ENCODE results near the gene OXTR. TPM values are rescaled to one million over a fixed set of nuclear protein-coding genes. Genes with fewer than 3 reads are reported as not detected.
"Not testable (repeated sequence)": the region's sequence is repeated elsewhere in the genome, so short reads cannot be mapped to it uniquely, and the experiment has no call there.

Gene OXTR
- total RNA-seq, 3 donors from 2014 or later = 0.25 to 1.2 (median 0.41) TPM

DNA sequence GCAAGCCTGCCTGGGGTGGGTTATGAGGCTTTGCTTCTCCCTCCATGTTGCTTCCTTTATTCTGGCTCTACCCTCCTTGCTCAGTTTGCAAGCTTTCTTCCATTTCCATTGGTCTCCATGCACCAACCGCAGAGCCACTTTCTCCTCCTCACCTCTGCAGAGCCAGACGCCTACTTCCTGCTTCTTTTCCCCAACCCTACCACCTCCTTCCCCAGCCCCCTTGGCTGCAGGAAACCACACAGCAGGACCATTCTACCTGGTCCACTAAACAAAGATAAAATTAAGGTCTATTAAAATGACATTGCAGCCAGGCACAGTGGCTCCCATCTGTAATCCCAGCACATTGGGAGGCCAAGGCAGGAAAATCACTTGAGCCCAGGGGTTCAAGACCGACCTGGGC lies 45.8 kb downstream of the OXTR start:
- Mint-ChIP-seq H3K4me3 (no peak overlapping the region), H3K36me3 (ENCODE audit: insufficient read depth) (no peaks in the 10 kb centered on the region), H3K9me3 (peaks cover 10% of the 10 kb centered on the region), H3K27me3 (ENCODE audit: low read depth) (no peaks in the 10 kb centered on the region), H3K4me1 (ENCODE audit: low read depth) (no peaks in the 10 kb centered on the region)
- no peak for ATAC-seq
- no peak for DNase-seq

DNA sequence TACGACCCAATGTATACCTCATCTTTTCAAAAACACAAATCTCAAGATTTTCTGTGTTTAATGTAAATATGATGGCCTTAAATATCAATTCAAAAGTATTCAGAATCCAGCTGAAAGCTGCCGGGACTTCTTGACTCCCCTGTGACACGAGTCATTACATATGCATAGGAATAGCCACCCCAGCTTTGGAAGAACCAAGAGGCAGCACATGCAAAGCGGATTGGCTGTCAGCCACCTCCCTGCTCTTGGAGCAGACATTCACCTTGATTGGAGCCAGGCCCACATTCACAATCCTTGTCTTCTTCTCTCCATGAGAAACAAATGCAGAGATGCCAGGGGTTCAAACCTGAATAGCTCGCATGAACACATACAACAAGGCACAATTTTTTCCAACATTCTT lies 46.6 kb downstream of the OXTR start:
- H3K27me3 Mint-ChIP-seq (ENCODE audit: low read depth) = no peaks in the 10 kb centered on the region
- DNase-seq = no peak
- H3K36me3 Mint-ChIP-seq (ENCODE audit: insufficient read depth) = no peaks in the 10 kb centered on the region
- H3K4me3 Mint-ChIP-seq = no peak overlapping the region
- H3K4me1 Mint-ChIP-seq (ENCODE audit: low read depth) = no peaks in the 10 kb centered on the region
- H3K9me3 Mint-ChIP-seq = peaks cover 10% of the 10 kb centered on the region
- no peak for ATAC-seq

DNA sequence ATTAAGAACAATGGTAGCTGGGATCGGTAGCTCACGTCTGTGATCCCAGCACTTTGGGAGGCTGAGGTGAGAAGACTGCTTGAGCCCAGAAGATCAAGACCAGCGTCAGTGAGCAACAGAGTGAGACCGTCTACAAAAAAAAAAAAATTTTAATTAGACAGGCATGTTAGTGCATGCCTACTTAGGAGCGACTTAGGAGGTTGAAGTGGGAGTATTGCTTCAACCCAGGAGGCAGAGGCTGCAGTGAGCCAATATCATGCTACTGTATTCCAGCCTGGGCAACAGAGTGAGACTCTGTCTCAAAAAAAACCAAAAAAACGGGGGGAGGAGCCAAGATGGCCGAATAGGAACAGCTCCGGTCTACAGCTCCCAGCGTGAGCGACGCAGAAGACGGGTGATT lies 53.7 kb downstream of the OXTR start:
- H3K4me1 Mint-ChIP-seq (ENCODE audit: low read depth); H3K27me3 Mint-ChIP-seq (ENCODE audit: low read depth); H3K4me3 Mint-ChIP-seq: not testable (repeated sequence)

DNA sequence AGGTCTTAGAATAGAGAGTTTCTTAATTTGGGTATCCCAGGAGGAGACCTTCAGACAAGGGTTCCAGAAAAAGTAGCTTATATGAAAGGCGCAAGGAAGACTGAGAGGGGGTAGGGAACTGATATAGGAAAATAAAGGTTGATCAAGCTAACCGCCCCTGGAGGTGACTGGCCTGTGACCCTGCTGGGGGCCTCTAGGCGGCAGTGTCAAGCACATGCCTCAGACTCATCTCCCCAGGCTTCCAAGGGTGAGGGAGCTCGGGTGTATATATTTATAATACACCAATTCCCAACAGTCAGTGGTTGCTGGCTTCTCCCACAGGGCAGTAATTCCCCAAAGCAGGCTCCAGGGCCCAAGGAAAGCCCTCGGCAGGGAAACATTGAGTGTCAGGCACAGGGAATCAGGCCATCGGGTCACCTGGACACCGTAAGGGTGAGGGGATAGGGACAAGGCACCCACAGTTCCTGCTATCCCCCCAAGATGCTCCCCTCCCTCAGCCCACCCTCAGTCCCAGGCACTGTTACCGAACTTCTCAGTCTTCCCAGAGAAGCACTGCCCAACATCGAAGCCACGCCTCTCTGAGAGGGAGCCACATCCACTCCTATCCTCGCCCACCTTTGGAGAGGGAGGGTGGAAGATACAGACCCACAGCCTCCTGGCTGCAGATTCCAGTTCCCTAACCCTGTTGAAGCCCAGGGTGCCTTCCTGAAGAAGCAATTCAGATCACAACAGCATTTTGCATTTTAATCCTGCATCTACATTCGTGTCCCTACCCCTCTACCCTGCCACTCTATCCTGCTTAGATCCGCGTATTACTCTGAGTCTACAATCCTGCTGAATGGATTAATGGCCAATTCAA lies 55.3 kb downstream of the OXTR start:
- ATAC-seq (no peak), DNase-seq (no peak)
- Mint-ChIP-seq H3K27me3 (ENCODE audit: low read depth) (peaks cover 3% of the 10 kb centered on the region), H3K9me3 (no peaks in the 10 kb centered on the region), H3K4me1 (ENCODE audit: low read depth) (no peaks in the 10 kb centered on the region), H3K36me3 (ENCODE audit: insufficient read depth) (no peaks in the 10 kb centered on the region), H3K4me3 (no peak overlapping the region)

More for the DNA sequence above, 53.7 kb downstream of the OXTR start:
- H3K9me3 Mint-ChIP-seq; DNase-seq; H3K36me3 Mint-ChIP-seq (ENCODE audit: insufficient read depth); ATAC-seq: not testable (repeated sequence)

DNA sequence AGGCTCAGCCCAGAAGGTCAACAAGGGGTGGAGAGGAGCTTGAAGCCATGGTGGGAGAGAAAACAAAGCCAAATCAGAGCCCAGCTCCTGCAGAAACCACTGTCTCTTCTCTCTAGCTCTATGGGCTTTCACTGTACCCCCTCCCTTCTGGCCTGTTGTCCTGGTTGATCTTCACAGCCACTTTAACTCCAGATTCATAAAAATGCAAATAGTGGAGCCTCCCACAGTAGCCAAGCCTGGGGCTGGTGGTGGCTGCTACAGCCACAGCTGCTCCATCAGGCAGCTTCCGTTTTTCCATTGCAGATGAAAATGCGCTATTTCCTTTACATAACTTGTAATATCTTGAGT lies 56.5 kb downstream of the OXTR start:
- Mint-ChIP-seq H3K9me3 (no peaks in the 10 kb centered on the region), H3K27me3 (ENCODE audit: low read depth) (peaks cover 3% of the 10 kb centered on the region), H3K36me3 (ENCODE audit: insufficient read depth) (no peaks in the 10 kb centered on the region), H3K4me3 (no peak overlapping the region), H3K4me1 (ENCODE audit: low read depth) (no peaks in the 10 kb centered on the region)
- ATAC-seq (no peak), DNase-seq (no peak)

DNA sequence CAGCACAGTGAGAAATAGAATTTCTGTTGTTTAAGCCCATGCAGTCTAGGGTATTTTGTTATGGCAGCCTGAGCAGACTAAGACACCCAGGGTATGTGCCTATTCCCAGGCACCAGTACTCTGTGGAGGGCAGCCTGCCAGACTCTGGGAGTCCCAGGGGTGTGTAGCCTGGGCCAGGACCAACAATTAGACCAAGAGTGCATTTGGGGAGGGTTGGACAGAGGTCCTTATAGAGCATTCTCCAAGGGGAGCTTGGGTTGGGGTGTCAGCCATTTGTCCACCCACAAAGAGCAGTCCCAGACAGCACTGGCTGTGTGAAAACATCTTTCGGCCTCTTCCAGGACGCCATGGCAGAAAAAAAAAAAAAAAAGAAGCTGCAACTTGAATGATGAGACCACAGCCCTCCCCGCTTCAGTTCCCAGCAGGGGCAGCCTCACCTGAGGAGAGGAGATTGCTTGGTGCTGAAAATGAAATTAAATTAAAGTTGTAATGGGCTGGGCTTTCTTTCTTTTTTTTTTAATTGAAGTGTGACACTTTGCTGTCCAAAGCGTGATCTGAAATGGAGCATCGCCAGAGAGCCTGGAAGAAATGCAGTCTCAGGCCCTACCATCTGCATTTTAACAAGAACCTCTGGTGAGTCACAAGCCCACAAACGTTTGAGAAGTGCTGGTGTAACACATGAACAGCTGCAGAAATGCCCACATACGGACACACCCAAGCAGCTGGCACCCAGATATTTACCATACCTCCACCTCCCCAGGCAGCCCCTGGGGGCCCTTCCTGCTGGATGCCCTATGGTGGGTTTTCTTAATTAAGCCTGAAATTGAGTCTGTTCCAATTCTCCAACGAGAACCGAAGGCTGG lies 57.1 kb downstream of the OXTR start:
- Mint-ChIP-seq H3K36me3 (ENCODE audit: insufficient read depth) (no peaks in the 10 kb centered on the region), H3K9me3 (no peaks in the 10 kb centered on the region), H3K27me3 (ENCODE audit: low read depth) (peaks cover 3% of the 10 kb centered on the region), H3K4me1 (ENCODE audit: low read depth) (no peaks in the 10 kb centered on the region), H3K4me3 (no peak overlapping the region)
- ATAC-seq (no peak), DNase-seq (no peak)

DNA sequence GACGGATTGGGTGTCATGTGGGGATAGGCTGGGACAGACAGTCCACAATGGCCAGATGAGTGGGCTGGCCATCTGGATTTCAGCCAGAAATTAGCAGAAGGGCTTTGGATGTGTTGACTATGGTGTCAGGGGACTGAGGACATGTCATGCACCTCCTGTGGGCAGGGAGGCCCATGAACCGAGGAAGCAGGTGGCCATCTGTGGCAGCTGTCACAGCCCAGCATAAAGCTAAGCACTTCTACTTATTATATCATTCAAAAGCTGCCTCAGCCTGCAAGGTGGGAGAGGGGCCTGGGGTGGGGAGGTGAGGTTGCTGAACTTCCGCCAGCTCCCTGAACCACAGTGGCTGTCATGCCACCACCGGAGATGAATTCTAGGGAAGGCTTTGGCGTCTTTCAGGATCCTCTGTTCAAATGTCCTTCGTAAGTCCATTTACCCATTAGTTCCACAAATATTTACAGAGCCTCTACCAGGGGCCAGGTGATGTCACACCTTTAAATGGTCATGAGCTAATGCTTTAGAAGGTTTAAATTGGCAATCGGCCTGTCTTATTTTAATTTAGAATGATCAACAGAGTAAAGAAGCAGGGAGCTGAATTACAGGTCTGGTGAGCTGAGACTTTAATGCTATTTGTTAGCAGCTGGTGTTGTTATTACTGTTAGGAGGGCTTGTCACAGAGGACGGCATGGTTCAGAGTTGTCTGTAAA lies 59.5 kb downstream of the OXTR start:
- ATAC-seq (no peak), DNase-seq (no peak)
- no peaks in the 10 kb centered on the region for H3K9me3 Mint-ChIP-seq
- H3K4me1 Mint-ChIP-seq (ENCODE audit: low read depth) = no peaks in the 10 kb centered on the region
- no peaks in the 10 kb centered on the region for H3K36me3 Mint-ChIP-seq (ENCODE audit: insufficient read depth)
- H3K4me3 Mint-ChIP-seq = no peak overlapping the region
- H3K27me3 Mint-ChIP-seq (ENCODE audit: low read depth) = no peaks in the 10 kb centered on the region

DNA sequence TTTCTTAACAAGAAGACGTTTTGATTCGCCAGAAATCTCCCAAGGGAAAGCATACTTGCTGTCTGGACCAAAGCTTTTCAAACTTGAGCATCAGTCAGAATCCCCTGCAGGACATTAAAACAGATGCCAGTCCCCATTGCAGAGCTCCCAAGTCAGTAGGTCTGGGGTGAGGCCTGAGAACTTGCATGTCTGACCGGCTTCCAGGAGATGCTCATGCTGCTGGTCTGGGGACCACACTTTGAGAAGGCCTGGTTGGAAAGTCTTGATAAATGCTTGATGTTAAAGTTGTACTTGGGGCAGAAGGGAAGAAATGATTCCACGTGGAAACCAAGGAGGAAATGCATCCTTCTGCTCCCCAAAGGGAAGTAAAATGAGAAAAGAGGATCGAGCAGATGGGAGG lies 60.1 kb downstream of the OXTR start:
- H3K36me3 Mint-ChIP-seq (ENCODE audit: insufficient read depth) = no peaks in the 10 kb centered on the region
- DNase-seq (no peak), ATAC-seq (no peak)
- no peaks in the 10 kb centered on the region for H3K27me3 Mint-ChIP-seq (ENCODE audit: low read depth)
- H3K9me3 Mint-ChIP-seq = peaks cover 4% of the 10 kb centered on the region
- no peak overlapping the region for H3K4me3 Mint-ChIP-seq
- no peaks in the 10 kb centered on the region for H3K4me1 Mint-ChIP-seq (ENCODE audit: low read depth)

DNA sequence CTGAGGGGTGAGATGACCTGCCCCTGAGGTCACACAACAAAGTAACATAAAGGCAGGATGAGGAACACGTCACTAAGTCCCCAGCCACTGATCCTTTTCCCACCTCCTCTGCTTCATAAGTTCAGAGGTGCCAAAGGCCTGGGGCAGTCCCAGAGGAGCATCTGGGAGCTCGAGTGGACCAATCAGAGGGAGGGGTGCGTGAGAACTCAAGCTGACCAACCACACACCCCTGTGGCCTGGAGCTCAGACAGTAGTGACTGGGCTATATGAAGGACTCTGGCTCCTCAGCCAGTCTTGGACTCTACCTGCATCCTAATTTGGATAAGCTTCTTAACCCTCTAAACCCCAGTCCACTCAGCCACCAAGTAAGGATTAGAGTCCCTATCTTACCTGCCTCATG lies 63.8 kb downstream of the OXTR start:
- DNase-seq (no peak), ATAC-seq (no peak)
- H3K4me1 Mint-ChIP-seq (ENCODE audit: low read depth) = no peaks in the 10 kb centered on the region
- H3K27me3 Mint-ChIP-seq (ENCODE audit: low read depth) = no peaks in the 10 kb centered on the region
- peaks cover 4% of the 10 kb centered on the region for H3K9me3 Mint-ChIP-seq
- no peaks in the 10 kb centered on the region for H3K36me3 Mint-ChIP-seq (ENCODE audit: insufficient read depth)
- no peak overlapping the region for H3K4me3 Mint-ChIP-seq

DNA sequence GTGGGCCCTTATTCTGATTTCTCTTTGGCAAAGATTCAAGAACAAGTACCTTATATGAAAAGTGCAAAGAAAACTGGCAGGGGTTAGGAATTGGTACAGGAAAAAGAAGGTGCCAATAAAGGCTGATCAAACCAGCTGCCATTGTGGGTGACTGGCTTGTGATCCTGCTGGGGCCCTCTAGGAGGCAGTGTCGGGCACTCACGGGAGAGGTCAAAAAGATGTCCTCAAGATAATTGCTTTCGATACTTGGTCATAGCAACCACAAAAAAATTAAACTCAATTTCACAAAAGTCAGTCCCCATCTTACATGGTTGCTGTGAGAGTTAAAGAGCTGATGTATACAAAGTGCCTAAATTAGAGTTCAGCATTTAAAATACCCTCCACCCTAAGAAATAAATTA lies 66.9 kb downstream of the OXTR start:
- H3K36me3 Mint-ChIP-seq (ENCODE audit: insufficient read depth) = no peaks in the 10 kb centered on the region
- DNase-seq (no peak), ATAC-seq (no peak)
- H3K4me1 Mint-ChIP-seq (ENCODE audit: low read depth) = no peaks in the 10 kb centered on the region
- no peak overlapping the region for H3K4me3 Mint-ChIP-seq
- H3K27me3 Mint-ChIP-seq (ENCODE audit: low read depth) = no peaks in the 10 kb centered on the region
- peaks cover 4% of the 10 kb centered on the region for H3K9me3 Mint-ChIP-seq

Other genes with a start within 250 kb of the OXTR start
- not detected for gene SSUH2, start 124.8 kb downstream of the OXTR start, total RNA-seq
- gene CAV3, start 35.8 kb downstream of the OXTR start, total RNA-seq = not detected
- gene RAD18, start 193.9 kb upstream of the OXTR start, total RNA-seq = 10 to 100 TPM; 32.5 to 45.0 (median 38.0) TPM

All from activated T-cell treated with anti-CD3 and anti-CD28 coated beads, Interleukin-2, amount 50 U/mL, for 4 hours (primary cell).